Suprapubic skin (tissue), 4 donors: ENCODE data around the gene TMEM94. TPM values are rescaled to one million over a fixed set of nuclear protein-coding genes. Genes with fewer than 3 reads are reported as not detected.

Source experiments
- DNase-seq, 2 donors: peaks; one replicate each; pipeline ENCODE4 v3.0.0-alpha.2; 2019; ENCODE audit warnings: low spot score in 2 of 2
- H3K27ac ChIP-seq: fragments of 200-600 bp; sonication (generic); one replicate; pipeline ENCODE4 v1.5.1; 2019
- H3K27me3 ChIP-seq: fragments of 200-600 bp; sonication (generic); one replicate; pipeline ENCODE4 v1.5.1; 2019
- H3K36me3 ChIP-seq: fragments of 200-600 bp; sonication (generic); one replicate; pipeline ENCODE4 v1.5.1; 2019
- H3K4me1 ChIP-seq: fragments of 200-600 bp; sonication (generic); one replicate; pipeline ENCODE4 v1.5.1; 2019
- H3K4me3 ChIP-seq: fragments of 200-600 bp; sonication (generic); one replicate; pipeline ENCODE4 v1.5.1; 2019; ENCODE audit warnings: mild to moderate bottlenecking
- H3K9me3 ChIP-seq: fragments of 200-600 bp; sonication (generic); one replicate; pipeline ENCODE4 v1.5.1; 2019
- EP300 ChIP-seq: sonication (generic); formaldehyde crosslinking; IDR thresholded peaks from one replicate; pipeline ENCODE4 v1.6.1; 2017; ENCODE audit warnings: antibody characterized with exemption
- POLR2A ChIP-seq, 2 donors: fragments of 450-650 bp; IDR thresholded peaks; one replicate each; pipeline ENCODE4 v1.6.1; 2017; ENCODE audit warnings: antibody characterized with exemption in 2 of 2, mild to moderate bottlenecking in 2 of 2, moderate library complexity in 2 of 2
- POLR2AphosphoS5 ChIP-seq, 3 donors: sonication (generic); formaldehyde crosslinking; IDR thresholded peaks; one replicate each; pipeline ENCODE4 v1.6.1; 2017; ENCODE audit warnings: antibody characterized with exemption in 3 of 3
- WGBS: methylation state at CpG from one replicate; pipeline ENCODE4 v1.1.5; 2018; 5-methylcytosine and 5-hydroxymethylcytosine counted together
- total RNA-seq, 4 donors: library from RNA; depleted of rRNA; stranded (reverse); fragments of >200 nt; gene quantifications; one replicate each; pipeline ENCODE4 v1.1.0, GENCODE V29; 2016
- TF ChIP-seq, protein P1 (sequence below), 2 donors: fragments of 200-600 bp in 1 of 2; fragments of 450-650 bp in 1 of 2; sonication (generic) in 1 of 2; IDR thresholded peaks; one replicate each; pipeline ENCODE4 v1.5.1; 2016 to 2019; ENCODE audit warnings: antibody characterized with exemption in 2 of 2, mild to moderate bottlenecking in 1 of 2, moderate library complexity in 1 of 2

The TMEM94 gene
- total RNA-seq, 4 donors from 2014 or later = 50.0 to 147 (median 81.7) TPM

DNA sequence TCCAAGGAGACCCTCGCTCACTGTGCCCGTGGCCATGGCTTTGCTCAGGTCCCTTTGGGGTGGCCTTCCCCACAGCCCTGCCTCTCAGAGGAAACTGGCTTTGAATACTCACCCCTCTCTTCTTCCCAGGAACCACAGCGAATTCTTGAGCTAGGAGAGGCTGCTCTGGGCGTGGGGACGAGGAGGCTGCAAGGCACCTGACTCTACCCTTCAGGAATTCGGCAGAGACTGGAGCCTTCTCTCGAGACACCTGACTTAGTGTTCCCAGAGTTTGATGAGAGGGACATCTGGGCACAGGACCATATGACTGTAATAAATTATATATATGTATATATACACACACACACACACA, 75.3 kb downstream of the TMEM94 start:
- 59% methylated on average over 2 of the region's 7 CpGs for WGBS
- Histone ChIP-seq H3K36me3 (peaks cover 6% of the 10 kb centered on the region), H3K9me3 (no peaks in the 10 kb centered on the region), H3K27me3 (no peaks in the 10 kb centered on the region), H3K27ac (no peak overlapping the region), H3K4me1 (peaks cover 3% of the 10 kb centered on the region), H3K4me3 (no peak overlapping the region)
- DNase-seq = no peak
- TF ChIP-seq, protein P1, sequence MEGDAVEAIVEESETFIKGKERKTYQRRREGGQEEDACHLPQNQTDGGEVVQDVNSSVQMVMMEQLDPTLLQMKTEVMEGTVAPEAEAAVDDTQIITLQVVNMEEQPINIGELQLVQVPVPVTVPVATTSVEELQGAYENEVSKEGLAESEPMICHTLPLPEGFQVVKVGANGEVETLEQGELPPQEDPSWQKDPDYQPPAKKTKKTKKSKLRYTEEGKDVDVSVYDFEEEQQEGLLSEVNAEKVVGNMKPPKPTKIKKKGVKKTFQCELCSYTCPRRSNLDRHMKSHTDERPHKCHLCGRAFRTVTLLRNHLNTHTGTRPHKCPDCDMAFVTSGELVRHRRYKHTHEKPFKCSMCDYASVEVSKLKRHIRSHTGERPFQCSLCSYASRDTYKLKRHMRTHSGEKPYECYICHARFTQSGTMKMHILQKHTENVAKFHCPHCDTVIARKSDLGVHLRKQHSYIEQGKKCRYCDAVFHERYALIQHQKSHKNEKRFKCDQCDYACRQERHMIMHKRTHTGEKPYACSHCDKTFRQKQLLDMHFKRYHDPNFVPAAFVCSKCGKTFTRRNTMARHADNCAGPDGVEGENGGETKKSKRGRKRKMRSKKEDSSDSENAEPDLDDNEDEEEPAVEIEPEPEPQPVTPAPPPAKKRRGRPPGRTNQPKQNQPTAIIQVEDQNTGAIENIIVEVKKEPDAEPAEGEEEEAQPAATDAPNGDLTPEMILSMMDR (IDR thresholded peaks at IDR 0.05) = no peak
- no peak for TF ChIP-seq POLR2AphosphoS5 (IDR thresholded peaks at IDR 0.05)
- TF ChIP-seq EP300 = no peak
- TF ChIP-seq POLR2A (IDR thresholded peaks at IDR 0.05) = no peak

DNA sequence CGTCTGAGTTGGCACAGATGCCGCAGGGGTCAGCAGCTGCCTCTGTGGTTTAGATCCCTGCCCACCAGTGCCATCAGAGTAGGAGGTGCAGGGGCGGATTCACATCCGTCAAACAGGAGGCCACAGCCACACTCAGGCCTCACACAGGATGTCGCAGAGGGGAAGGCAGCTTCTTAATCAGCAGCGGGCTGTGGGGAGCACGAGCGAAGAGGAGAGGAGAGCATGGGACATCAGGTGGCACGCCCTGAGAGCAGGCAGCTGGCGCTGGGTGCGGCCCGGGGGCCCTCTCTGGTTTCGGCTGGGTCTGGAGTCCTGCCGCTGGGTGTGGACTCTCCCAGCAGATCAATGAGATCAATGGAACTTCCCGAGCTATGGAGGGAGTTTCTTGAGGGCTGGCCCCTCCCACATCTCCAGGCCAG, 78.7 kb downstream of the TMEM94 start:
- Histone ChIP-seq H3K4me3 (no peak overlapping the region), H3K36me3 (peaks cover 6% of the 10 kb centered on the region), H3K4me1 (peaks cover 4% of the 10 kb centered on the region), H3K27me3 (no peaks in the 10 kb centered on the region), H3K27ac (no peak overlapping the region), H3K9me3 (no peaks in the 10 kb centered on the region)
- TF ChIP-seq EP300 (no peak), POLR2A (IDR thresholded peaks at IDR 0.05) (no peak), POLR2AphosphoS5 (IDR thresholded peaks at IDR 0.05) (no peak)
- TF ChIP-seq, protein P1 (IDR thresholded peaks at IDR 0.05) = no peak
- no peak for DNase-seq
- WGBS = 69% methylated on average over 13 of the region's 15 CpGs

DNA sequence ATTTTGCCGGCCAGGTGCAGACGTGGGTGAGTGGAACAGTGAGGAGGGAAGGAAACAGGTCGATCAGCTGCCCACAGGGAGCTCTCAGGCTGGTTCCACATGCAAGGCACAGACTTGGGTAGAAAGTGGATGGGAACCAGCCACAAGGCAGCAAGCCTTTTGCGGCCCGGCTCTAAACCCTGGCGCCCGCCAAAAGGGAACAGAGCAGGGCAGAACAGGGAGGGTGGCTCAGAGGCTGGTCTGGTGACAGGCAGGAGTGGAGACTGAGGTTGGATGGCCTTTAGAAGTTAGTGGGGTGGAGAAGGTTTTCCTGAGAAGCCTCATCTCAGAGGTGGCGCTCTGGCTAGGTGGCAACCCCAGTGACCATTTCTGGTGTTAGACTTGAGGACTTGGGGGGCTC, 79.4 kb downstream of the TMEM94 start:
- Histone ChIP-seq H3K27ac (no peak overlapping the region), H3K4me1 (peaks cover 11% of the 10 kb centered on the region), H3K27me3 (no peaks in the 10 kb centered on the region), H3K9me3 (no peaks in the 10 kb centered on the region), H3K36me3 (peaks cover 6% of the 10 kb centered on the region), H3K4me3 (no peak overlapping the region)
- 98% methylated on average over 8 of the region's 8 CpGs for WGBS
- DNase-seq = no peak
- TF ChIP-seq EP300 (no peak), POLR2A (IDR thresholded peaks at IDR 0.05) (no peak), POLR2AphosphoS5 (IDR thresholded peaks at IDR 0.05) (no peak)
- TF ChIP-seq, protein P1 (IDR thresholded peaks at IDR 0.05) = no peak

DNA sequence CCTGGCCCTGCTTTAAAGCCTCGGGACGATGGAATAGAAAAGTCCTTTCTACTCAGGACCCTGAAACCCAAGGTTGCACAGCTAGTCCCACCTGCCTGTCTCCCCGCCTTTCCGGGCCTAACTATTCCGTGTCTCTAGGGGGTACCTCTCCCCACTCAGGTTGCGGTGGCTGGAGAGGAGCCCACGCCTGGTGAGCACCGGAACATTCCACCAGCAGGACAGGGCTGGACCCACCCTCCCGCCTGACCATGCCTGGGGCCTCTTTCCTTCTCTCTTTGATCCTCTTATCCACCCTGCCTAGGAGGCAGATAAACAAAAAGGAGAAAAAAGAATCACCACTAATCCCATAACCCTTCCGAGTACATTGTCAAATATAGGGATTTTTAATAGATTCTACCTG, 79.9 kb downstream of the TMEM94 start:
- TF ChIP-seq EP300 (no peak), POLR2AphosphoS5 (IDR thresholded peaks at IDR 0.05) (no peak), POLR2A (IDR thresholded peaks at IDR 0.05) (no peak)
- TF ChIP-seq, protein P1 (IDR thresholded peaks at IDR 0.05) = no peak
- peaks cover 6% of the 10 kb centered on the region for H3K36me3 ChIP-seq
- no peak for DNase-seq
- H3K27ac ChIP-seq = no peak overlapping the region
- WGBS = 89% methylated on average over 9 of the region's 10 CpGs
- no peaks in the 10 kb centered on the region for H3K27me3 ChIP-seq
- no peaks in the 10 kb centered on the region for H3K9me3 ChIP-seq
- H3K4me3 ChIP-seq = no peak overlapping the region
- peaks cover 9% of the 10 kb centered on the region for H3K4me1 ChIP-seq

DNA sequence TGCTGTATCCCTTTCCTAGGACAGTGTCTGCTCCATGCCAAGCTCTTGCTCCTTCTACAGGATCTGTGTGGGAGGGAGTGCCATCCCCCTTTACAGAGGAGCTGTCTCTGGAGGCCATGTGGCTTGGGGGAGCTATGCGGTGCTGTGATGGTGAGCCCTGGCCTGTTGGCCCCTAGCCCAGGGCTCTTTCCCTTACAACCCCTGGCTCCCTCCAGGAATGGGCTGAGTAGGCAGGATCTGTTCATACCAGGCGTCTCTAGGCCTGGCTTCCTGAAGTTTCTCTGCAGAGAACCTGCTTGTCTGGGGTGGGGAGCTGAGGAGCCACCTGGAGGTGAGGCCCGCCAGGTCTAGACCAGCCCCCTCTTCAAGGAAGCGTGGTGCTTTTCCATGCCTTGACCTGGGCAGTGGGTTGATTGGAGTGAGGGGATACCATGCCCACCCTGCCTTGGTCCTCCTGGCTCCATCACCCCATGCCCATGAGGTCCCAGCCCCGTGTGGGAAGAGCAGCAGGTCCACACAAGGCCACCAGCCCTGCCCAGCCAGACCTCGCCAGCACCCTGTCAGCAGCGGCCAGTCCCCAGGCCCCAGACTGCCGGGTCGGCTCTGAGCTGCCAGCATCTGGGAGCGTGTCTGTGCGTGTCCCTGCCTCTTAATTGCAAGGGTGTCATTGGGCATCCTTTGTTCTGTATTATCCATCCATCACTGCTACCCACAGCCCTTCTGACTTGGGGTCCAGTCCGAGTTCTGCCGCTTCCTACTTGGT, 83.7 kb downstream of the TMEM94 start:
- no peak overlapping the region for H3K27ac ChIP-seq
- 67% methylated on average over 10 of the region's 13 CpGs for WGBS
- no peak for DNase-seq

More for the DNA sequence above, 83.7 kb downstream of the TMEM94 start:
- Histone ChIP-seq H3K9me3 (no peaks in the 10 kb centered on the region), H3K36me3 (no peaks in the 10 kb centered on the region), H3K4me3 (no peak overlapping the region), H3K27me3 (no peaks in the 10 kb centered on the region), H3K4me1 (peaks cover 9% of the 10 kb centered on the region)
- TF ChIP-seq, protein P1 (IDR thresholded peaks at IDR 0.05) = no peak
- TF ChIP-seq POLR2A (IDR thresholded peaks at IDR 0.05) = no peak
- no peak for TF ChIP-seq POLR2AphosphoS5 (IDR thresholded peaks at IDR 0.05)
- TF ChIP-seq EP300 = no peak
